ENCODE measurements around the gene XPC.

The XPC gene

DNA sequence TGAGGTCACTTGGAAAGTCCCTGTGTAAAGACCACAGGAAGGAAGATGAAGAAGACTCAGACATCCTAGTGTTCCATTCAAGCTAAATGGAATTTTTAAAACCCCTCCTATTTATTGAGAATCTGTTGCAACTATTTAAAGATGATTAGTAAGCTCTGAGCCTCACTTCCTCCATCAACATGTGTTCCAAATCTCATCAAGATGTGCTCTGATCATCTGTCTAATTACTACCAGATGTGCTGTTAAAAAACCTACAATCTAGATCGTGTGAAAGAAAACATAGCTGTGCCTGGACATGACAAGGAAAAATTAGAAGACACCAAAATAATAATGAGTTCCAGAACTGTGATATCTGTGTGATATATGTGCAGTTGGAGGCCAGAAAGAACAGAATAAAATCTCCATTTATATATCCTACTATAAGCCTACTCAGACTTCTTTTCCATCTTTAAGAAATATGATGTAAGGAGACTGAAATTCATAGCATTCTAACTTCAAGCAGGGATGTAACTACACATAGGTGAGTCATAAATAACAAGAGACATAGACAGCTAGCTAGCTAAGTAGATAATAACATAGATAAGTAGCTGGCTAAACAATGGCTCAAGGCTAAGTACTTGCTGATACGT lies 7.8 kb downstream of the XPC start:
- DNase-seq (ENCODE audit: low read depth in 2 of 2) = no peak

- no peak for DNase-seq (ENCODE audit: low read depth in 2 of 2)
Observed at GRCh38 chr3:14169871-14170270, 8.5 kb downstream of the XPC start.

DNA sequence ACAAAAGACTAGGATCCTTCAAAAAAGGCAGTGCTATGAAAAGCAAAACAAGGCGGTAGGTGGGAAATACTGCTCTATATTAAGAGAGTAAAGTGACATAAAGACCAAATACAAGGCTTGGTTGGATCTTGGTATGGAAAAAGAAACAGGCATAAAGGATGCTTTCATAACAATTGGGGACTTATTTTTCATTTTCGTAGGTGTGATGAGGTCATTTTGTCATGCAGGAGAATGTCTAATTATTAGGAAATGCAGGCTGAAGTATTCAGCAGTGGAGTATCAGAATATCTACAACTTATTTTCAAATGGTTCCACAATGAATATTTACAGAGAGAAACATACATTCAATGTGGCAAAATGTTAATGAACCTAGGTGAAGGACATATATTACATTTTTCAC lies 9.0 kb downstream of the XPC start:
- no peak for DNase-seq (ENCODE audit: low read depth in 2 of 2)

GRCh38 chr3:14166877-14167603 lies 11.4 kb downstream of the XPC start:
- DNase-seq (ENCODE audit: low read depth in 2 of 2) = no peak

DNA sequence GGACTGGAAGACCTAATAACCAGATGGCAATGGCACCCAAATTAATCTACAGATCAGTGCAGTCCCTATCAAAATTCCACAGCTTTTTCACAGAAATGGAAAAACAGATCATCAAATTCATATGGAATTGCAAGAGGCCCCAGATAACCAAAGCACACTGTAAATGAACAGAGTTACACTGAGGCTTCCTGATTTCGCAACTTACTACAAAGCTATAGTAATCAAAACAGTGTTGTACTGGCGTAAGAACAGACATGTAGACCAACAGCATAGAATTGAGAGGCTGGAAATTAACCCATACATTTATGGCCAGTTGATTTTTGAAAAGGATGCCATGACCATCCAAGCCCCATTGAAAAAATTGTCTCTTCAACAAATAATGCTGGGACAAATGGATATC lies 16.2 kb downstream of the XPC start:
- no peak for DNase-seq (ENCODE audit: low read depth in 2 of 2)

GRCh38 chr3:14161282-14161681 lies 17.1 kb downstream of the XPC start:
- DNase-seq (ENCODE audit: low read depth in 2 of 2) = no peak

- DNase-seq (ENCODE audit: low read depth in 2 of 2) = no peak
Observed at GRCh38 chr3:14159426-14159825, 19.0 kb downstream of the XPC start.

DNA sequence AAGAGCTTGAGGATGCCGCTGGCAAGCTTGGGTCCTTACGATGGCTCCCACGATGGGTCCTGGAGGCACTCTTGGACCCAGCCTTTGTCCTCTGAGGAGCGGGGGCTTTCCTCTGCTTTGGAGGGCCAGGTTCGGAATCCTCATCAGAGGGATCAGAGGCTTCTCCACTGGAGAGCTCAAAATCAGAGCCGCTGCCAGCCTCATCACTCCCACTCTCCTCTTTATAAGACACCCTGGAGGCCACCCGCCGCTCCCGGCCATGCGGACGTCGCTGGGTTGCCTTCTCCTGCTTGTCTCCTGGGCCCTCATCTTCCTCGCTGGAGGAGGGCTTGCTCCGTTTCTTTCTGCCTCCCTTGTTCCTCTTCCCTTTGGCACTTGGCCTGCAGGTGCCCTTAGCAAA lies 20.0 kb downstream of the XPC start:
- DNase-seq (ENCODE audit: low read depth in 2 of 2) = no peak

DNA sequence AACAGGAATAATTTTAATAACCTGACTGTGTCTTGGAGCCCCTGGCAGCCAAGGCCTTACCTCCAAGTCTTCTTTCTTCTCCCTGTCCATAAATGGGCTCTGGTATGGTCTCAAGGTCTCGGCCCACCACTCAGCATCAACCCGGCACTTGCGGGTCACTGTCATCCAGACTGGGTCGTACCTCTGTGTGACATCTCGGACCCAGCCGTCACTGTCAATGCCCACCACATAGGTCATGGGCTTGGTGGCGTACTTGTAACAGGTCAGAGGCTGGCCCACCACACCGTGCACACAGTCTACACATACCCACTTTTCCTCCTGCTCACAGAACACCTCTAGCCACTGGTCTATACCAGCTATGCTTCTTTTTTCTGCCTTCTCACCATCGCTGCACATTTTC lies 20.4 kb downstream of the XPC start:
- DNase-seq (ENCODE audit: low read depth in 2 of 2) = no peak

- DNase-seq (ENCODE audit: low read depth in 2 of 2) = no peak
Observed at GRCh38 chr3:14156843-14157561, 21.4 kb downstream of the XPC start.

DNA sequence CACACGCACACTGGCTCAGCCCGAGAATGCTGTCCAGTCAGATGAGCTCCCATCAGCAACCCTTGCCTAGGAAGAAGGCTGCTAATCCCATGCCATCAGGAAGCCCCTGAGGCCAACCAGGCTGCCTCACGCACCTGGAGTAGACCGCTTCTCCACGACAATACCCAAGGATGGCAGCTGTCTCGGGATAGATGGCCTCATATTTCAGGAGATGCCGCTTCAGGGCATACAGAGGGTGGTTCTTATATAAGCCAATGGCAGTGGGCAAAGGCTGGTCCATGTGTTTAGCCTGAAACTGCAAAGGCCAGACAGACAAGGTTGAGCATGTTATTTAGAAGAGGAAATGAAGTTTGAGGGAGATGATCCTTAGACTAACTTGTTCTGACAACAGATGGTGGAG lies 22.2 kb downstream of the XPC start:
- no peak for DNase-seq (ENCODE audit: low read depth in 2 of 2)

DNA sequence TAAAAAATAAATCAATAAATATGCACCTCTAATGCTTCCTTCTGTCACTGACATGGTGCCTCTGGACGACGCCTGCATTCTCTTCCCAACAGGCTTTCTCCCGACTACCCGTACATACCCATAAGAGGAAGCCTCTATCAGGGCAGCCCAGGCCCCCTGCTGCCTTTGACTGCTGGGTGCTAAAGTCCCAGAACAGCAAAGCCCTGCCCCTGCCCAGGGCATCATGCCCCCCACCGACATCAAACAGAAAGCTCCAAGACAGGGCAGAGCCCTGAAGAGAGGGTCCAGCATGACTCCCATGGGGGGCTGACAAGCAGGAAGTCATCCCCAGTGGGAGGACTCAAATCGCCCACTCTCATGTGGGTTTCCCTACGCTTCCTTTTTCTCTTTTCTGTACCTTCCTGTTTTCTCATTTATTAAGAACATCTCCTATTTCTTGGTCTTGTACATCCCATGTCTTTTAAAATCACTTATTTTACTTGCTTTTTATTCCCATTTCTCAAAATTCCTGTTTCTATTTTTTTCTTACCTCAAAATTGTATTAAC lies 23.4 kb downstream of the XPC start:
- DNase-seq (ENCODE audit: low read depth in 2 of 2) = no peak

- no peak for DNase-seq (ENCODE audit: low read depth in 2 of 2)
Observed at GRCh38 chr3:14154276-14154675, 24.1 kb downstream of the XPC start.

- DNase-seq (ENCODE audit: low read depth in 2 of 2) = no peak
Observed at GRCh38 chr3:14153663-14154062, 24.7 kb downstream of the XPC start.

DNA sequence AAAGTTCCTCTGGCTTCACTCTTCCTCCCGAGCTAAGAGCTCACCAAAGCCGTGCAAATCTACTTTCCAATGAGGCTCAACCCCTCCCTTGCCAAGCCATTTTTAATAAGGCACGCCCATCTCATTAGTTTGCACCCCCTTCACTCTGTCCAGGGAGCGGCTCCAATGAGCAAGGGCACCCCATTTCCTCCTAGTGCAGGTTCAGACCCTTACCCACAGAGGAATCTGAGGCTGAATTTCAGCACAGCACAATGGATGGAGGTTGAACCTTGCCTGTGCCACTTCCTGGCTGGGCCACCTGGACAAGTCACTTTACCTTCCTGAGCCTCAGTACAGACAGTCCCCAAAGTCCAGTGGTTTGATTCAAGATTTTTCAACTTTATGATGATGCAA lies 25.4 kb downstream of the XPC start:
- no peak for DNase-seq (ENCODE audit: low read depth in 2 of 2)

- no peak for DNase-seq (ENCODE audit: low read depth in 2 of 2)
Observed at GRCh38 chr3:14152233-14152962, 26.0 kb downstream of the XPC start.

DNA sequence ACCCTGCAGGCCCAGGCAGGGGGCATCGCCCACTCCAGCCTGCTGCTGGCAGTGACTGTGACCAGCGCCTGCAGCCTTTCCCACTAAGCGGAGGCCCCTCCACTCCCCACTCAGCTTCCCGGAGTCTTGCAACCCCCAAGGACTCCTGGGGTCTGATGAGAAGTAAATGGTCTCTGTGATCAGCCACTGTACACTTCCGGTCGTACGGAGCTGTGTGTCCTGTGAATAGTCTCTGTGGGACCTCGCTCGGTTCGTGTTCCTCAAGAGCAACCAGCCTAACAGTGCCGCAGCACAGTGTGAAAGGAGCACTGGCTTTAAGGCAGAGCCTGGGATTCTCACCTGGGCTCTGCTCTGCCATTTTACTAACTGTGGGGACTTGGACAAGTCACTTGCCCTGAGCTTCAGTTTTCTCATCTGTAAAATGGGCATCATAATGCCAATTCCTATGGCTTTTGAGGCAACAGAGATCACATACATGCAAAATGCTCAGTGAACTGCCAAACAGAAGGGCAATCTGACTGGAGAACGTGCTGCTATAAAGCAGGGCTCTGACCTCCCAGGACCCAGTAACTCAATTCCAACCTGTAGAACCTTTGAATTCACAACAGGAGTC lies 26.8 kb downstream of the XPC start:
- DNase-seq (ENCODE audit: low read depth in 2 of 2) = no peak

- DNase-seq (ENCODE audit: low read depth in 2 of 2) = no peak
Observed at GRCh38 chr3:14150491-14151230, 27.7 kb downstream of the XPC start.

GRCh38 chr3:14150078-14150477 lies 28.3 kb downstream of the XPC start:
- no peak for DNase-seq (ENCODE audit: low read depth in 2 of 2)

GRCh38 chr3:14148041-14148985 lies 30.1 kb downstream of the XPC start:
- no peak for DNase-seq (ENCODE audit: low read depth in 2 of 2)
